ENCODE data around the gene IFT27.

The IFT27 gene
- total RNA-seq: 11.7 to 21.8 (median 19.7) reads per million in 4 donors

GRCh38 chr22:36775964-36776669 lies at the start of gene IFT27:
Gene IFT27, minus strand, starts transcription at chr22:36776119. Its CDS starts 412 bp downstream, at chr22:36775707.
- DNase-seq: peak; percentile 90 to 100 (median 97)

DNA sequence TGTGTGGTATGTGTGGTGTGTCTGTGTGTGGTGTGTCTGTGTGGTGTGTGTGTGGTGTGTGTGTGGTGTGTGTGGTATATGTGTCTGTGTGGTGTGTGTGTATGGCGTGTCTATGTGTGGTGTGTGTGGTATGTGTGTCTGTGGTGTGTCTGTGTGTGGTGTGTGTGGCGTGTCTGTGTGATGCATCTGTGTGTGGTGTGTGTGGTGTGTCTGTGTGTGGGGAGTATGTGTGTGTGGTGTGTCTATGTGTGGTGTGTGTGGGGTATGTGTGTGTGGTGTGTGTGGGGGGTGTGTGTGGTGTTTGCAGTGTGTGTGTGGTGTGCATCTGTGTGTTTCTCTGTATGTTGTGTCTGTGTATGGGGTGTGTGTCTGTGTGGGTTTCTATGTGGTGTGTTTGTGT lies 48.7 kb upstream of the IFT27 start:
- no peak for DNase-seq

- no peak for DNase-seq
Measured at GRCh38 chr22:36823186-36823839, 47.4 kb upstream of the IFT27 start.

GRCh38 chr22:36822581-36822980 lies 46.7 kb upstream of the IFT27 start:
- no peak for DNase-seq

DNA sequence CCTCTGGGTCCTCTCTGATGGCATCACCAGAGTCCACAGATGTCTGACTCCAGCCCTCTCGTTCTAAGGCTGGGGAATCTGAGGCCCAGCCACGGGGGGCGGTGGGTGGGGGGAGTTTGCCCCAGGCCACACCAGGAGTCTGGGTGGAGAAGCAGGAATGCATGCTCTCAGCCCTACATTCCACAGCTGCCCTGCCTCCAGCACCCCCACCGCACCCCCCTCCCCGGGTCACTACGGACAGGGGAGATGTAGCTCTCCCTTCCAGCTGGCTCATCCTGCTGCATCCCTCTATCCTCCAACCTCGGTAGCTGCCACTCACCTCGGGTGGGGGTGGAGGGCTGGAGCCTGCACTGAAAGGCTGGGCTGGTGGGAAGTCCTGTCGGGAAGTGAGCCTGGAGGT lies 43.2 kb upstream of the IFT27 start:
- DNase-seq: no peak

GRCh38 chr22:36818010-36818642 lies 42.2 kb upstream of the IFT27 start:
- DNase-seq: no peak

DNA sequence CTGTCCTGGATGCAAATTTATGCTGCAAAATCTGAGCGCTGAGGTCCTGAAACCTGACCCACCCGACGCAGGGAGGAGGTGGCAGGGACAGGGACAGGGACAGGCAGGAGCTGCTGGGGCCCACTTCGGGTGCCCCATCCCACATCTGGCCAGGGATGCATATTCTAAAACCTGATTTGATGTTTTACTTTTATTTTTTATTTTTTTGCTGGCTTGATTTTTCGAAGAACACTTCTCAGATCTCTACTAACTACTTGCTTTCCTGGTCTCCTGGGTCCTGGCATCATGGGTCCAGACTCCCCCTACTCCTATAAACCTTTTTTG lies 41.6 kb upstream of the IFT27 start:
- DNase-seq: no peak

DNA sequence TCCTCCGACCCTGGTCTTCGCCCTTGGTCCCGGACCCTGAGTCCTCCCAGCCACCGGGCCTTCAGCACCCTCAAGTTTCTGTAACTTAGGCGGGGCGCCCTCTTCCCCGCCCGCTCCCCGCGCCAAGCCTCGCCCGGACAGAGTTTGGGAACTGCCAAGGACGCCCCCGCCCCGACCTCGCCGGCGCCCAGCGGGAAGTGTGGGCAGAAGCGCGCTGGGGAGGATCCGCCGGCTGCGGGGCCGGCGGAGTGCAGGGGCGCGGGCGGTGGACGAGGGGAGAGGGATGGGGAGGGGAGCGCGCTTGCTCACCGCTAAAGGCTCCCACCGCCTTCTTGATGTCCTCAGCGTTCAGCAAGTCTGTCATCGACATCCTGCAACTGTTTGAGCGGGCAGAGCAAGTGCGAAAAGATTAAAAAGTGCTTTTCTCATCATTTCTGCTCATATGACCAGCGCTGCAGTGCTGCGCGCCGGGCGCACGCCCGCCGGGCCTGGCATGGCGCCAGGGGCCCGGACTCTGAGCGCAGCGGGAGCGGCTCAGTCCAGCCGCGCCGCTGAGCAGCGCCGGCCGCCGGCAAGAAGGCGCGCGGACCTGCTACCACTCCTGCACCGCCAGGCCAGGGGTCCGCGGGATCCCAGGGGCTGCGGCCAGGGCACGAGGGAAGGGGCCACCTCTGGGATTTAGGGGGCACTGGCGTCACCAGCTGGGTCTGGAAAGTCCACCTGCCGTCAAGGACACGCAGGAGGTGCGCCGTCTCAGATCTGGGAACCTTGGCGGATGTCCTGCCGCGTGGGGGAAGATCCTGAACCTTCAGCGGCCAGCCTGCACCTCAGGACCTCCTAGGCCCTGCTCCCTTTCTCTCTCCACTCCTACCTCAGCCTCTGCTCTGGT lies 41.0 kb upstream of the IFT27 start, which contains the start of gene PVALB:
PVALB (minus strand) TSS at position 400 of the 889 bp plus-strand sequence; CDS start at position 370, 30 bp downstream.
- DNase-seq: peak in 1 of 5 donors; percentile 6

- no peak for DNase-seq
Measured at GRCh38 chr22:36816339-36816635, 40.4 kb upstream of the IFT27 start.

DNA sequence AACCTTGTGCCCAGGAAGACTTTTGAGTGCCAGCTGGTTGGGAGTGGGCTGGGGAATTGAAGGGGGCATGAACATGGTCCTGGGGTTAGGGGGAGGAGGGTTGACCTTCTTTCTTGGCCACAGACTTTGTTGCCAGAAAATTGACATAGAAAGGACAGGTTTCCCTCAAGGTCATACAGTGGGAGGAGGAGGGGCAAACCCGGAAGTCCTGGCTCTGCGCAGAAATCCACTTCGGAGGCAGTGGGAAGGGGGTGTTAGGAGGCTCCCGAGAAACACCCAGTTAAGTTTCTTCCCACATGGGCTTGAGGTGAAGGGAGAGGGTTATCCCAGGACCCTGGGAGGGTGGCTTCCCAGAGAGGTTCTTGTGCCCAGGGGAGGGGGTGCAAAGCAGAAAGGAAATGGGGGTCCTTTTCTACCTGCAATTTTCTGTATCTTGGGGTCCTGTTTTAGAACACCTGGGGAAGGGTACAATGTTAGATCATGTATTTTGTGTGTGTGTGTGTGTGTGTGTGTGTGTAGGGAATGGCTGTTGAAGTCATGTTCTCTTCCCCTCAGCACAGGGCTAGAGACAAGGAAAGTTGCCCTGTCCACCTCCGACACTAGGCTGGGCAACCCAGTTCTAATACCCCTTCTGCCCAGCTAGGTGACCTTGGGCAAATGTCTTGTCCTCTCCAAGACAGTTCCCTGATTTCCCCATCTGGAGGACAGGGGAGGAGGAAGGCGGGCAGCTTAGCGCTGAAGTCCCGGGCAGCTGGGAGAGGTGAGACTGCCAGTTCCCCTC lies 39.8 kb upstream of the IFT27 start:
- DNase-seq: no peak

DNA sequence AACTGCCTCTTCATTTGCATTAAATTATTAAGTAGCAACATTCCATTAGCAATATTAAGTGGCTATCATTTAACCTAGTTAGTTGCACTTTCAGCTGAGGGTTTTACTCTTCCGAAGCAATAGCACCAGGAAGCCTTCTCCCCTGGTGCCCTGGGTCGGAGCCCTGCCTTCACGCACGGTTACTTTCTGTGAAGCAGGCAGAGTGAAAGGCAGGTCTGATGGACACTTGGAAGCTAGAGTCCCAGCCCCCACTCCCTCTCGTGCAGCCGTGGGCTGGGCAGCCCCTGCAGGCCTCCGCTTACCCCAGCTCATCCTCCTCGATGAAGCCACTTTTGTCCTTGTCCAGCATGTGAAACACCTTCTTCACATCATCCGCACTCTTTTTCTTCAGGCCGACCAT lies 38.9 kb upstream of the IFT27 start:
- DNase-seq: no peak

DNA sequence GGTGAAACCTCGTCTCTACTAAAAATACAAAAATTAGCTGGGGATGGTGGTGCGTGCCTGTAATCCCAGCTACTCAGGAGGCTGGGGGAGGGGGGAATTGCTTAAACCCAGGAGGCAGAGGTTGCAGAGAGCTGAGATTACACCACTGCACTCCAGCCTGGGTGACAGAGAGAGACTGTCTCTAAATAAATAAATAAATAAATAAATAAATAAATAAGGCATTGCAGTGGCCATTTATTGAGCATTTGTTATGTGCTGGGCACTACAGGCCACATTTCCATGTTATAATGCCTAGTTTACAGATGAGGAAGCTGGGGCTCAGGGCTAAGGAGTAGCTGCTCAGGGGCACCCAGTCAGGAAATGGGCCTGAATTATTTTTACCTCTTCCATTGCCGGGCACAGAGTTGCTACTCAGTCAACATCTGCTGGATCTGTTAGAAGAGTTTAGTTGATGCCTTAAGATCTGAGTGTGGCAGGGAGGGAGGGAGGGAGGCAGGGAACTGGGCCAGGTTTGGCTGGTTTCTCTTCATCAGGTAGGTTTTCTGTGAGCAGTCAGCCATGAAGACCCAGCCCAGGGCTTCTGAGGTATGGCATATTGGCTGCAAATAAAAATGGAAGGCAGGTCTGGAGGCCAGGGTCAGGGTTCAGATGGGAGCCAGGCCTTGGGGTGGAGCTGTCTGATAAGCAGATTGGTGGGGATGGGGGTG lies 35.3 kb upstream of the IFT27 start:
- DNase-seq: no peak

GRCh38 chr22:36809351-36809750 lies 33.4 kb upstream of the IFT27 start:
- DNase-seq: no peak

- peak in 1 of 5 donors; percentile 14 for DNase-seq
Measured at GRCh38 chr22:36808721-36809344, 32.9 kb upstream of the IFT27 start.

- DNase-seq: no peak
Measured at GRCh38 chr22:36807627-36808026, 31.7 kb upstream of the IFT27 start.

DNA sequence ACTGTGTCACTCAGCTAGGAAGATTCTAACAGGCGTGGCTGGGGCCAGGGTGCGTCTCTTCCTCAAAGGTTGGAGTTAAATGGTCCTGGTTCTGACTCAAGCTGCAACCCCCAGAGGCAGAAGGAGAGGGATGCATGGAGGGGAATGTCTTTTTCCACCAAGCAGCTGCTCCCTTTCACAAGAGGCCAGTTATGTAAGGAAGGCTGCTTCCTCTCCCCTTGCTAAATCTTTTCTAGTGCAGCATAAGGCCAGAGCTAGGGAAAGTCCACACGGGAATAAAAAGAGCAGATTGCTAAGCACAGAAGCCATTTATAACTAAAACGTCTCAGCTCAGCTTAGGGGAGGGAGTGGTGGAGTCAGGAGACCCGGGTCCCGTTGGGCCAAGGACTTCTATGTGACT lies 30.9 kb upstream of the IFT27 start:
- no peak for DNase-seq

- DNase-seq: no peak
Measured at GRCh38 chr22:36803358-36803757, 27.4 kb upstream of the IFT27 start.

DNA sequence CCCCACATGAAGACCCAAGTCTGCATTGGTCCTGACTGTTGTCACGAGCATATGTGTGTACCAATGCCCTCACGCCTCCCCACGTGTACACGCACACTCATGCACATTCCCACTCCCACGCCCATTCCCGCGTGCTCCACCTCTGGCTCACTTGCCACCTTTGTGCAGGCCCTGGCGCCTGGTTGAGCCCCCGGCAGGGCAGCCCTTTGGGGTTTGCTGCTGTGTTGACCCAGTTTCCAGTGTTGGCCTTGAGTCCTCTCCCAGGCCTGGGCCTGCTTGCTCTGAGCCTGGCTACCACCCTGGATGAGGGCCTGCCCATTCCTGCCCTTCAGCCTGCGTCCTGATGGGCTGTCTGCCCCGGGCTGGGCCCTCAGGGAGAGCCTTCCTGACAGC lies 22.8 kb upstream of the IFT27 start:
- no peak for DNase-seq

DNA sequence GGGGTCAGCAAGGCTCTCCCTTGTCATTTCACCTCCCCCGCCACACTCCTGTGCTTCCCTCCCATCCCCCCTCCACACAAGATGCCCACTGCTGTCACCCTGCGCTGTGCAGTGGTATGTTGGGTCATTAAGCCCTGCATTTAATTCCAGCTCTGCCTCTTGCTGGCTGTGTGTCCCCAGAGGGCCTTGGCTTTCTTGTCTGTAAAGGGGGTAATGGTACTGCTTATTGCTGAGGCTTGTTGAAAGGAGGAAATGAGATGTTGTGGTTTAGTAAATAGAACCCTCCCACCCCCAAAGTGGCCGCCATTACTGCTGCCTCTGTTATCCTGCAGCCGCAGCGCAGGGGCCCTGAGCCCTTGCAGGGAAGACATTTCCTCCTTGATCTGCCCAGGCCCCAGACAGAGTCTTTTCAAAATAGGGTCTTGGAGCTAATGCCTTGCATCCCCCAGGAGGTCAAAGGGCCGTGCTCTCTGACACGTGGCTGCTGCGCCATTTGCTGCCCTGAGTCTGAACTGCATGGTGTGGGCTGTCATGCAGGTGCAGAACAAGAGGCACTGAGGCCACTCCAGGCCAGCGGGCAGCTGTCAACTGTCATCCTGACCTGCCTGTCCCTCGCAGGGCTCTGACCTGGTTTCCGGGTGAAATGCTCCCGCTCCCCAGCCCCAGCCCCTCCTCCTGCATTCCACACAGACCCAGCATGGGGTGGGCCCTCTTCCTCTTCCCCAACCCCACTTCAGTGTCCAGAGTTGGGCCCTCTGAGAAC lies 22.2 kb upstream of the IFT27 start:
- DNase-seq: no peak

DNA sequence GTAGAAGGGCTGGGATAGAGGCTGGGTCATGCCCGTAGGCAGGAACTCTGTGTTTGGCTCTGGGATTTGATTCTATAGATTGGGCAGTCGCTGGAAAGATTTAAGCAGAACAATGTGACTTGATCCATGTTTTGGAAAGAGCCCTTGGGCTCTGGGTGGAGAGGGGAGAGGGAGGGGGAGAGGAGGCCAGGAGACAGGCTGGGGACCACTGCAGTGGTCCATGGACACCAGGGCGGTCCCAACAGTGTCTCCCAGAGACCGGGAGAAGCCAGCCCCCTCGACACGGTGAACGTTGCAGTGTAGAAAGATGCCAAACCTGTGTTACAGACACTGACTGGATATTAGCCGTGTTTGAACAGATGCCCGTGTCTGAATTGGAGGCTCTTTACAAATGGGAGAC lies 21.5 kb upstream of the IFT27 start:
- no peak for DNase-seq
